ENCODE results near the gene RAB24.
"Not testable (repeated sequence)": the region's sequence is repeated elsewhere in the genome, so short reads cannot be mapped to it uniquely, and the experiment has no call there.

RAB24 gene

DNA sequence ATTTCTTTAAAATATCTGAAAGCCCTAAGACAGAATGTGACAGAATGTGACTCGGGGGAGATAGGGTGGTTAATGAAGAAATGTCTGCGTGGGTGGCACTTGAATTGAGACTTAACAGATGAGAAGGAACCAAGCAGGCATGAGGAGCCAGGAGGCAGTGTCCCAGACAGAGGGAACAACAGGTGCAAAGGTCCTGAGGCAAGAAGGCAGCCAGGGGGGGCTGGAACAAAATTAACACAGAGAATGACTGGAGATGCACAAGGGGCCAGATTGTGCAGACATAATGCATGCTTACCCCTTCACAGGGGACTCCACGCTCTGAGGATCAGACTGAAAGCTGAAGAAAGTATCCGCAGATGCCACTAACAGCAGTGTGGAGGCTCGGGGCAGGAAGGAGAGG, 46.2 kb upstream of the RAB24 start:
- no peak for TF ChIP-seq TARDBP (IDR thresholded peaks at IDR 0.05)
- no peak for TF ChIP-seq BHLHE40 (IDR thresholded peaks at IDR 0.05; ENCODE audit: borderline replicate concordance)
- no peak for TF ChIP-seq FOXM1 (IDR thresholded peaks at IDR 0.05; ENCODE audit: borderline replicate concordance)
- TF ChIP-seq CTBP1 (IDR thresholded peaks at IDR 0.05; ENCODE audit: borderline replicate concordance) = no peak
- TF ChIP-seq ELF4 (IDR thresholded peaks at IDR 0.05) = no peak
- TF ChIP-seq SUZ12 (IDR thresholded peaks at IDR 0.05) = no peak
- TF ChIP-seq FOXK2 (IDR thresholded peaks at IDR 0.05) = no peak
- no peak for TF ChIP-seq LEF1 (IDR thresholded peaks at IDR 0.05; ENCODE audit: borderline replicate concordance)
- TF ChIP-seq SP1 (IDR thresholded peaks at IDR 0.05) = no peak
- TF ChIP-seq ARNT (IDR thresholded peaks at IDR 0.05) = no peak
- TF ChIP-seq, protein P1, sequence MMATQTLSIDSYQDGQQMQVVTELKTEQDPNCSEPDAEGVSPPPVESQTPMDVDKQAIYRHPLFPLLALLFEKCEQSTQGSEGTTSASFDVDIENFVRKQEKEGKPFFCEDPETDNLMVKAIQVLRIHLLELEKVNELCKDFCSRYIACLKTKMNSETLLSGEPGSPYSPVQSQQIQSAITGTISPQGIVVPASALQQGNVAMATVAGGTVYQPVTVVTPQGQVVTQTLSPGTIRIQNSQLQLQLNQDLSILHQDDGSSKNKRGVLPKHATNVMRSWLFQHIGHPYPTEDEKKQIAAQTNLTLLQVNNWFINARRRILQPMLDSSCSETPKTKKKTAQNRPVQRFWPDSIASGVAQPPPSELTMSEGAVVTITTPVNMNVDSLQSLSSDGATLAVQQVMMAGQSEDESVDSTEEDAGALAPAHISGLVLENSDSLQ (IDR thresholded peaks at IDR 0.05) = no peak
- DNase-seq (ENCODE audit: extremely low spot score) = no peak
- ChIA-PET CTCF (no interaction called here), POLR2A (interaction anchor here (0.6 to 3.8 kb wide), 3 partner anchors 11 to 328 kb away, joined by 3 to 42 read pairs (median 3); no protein-coding TSS in a partner anchor)

DNA sequence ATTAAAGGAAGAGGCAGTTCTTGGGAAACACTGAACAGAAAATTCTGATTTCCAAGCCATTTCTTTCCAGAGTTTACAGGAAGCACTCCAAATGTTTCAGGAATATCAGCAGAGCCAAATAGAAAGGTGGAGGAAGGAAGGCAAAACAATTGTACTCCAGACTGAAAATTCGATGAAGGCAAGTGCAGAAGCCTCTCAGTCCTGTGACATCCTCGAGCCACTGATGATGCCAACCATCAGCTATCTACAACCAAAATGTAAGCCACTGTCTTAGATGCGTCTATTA, 45.8 kb upstream of the RAB24 start:
- ChIA-PET CTCF (no interaction called here), POLR2A (interaction anchor here (0.9 kb wide), 1 partner anchor 18 kb away, joined by 3 read pairs; no protein-coding TSS in a partner anchor)
- TF ChIP-seq ZNF384 (IDR thresholded peaks at IDR 0.05) (no peak), SP1 (IDR thresholded peaks at IDR 0.05) (no peak), BHLHE40 (IDR thresholded peaks at IDR 0.05; ENCODE audit: borderline replicate concordance) (no peak), LEF1 (IDR thresholded peaks at IDR 0.05; ENCODE audit: borderline replicate concordance) (no peak), HDGF (IDR thresholded peaks at IDR 0.05; ENCODE audit: borderline replicate concordance) (no peak), CTBP1 (IDR thresholded peaks at IDR 0.05; ENCODE audit: borderline replicate concordance) (no peak), FOXM1 (IDR thresholded peaks at IDR 0.05; ENCODE audit: borderline replicate concordance) (no peak)

DNA sequence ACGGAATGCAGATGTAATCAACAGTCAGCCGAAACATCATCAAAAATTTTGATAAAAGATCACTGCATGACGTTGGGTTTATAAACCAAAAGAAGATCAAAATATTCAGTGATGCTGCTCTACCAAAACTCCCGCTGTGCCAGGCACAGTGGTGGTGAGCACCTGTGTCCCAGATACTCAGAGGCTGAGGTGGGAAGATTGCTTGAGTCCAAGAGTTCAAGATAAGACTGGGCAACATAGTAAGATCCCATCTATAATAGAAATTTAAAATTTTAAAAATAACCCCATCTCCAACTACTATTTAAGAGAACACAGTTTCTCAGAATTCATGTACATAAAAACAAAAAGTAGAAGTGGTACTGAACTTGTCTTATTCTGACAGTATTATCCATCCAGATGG, 44.2 kb upstream of the RAB24 start:
- TF ChIP-seq ZNF384 (IDR thresholded peaks at IDR 0.05) (no peak), L3MBTL2 (conservative IDR thresholded peaks at IDR 0.05) (no peak), BHLHE40 (IDR thresholded peaks at IDR 0.05; ENCODE audit: borderline replicate concordance) (no peak), LEF1 (IDR thresholded peaks at IDR 0.05; ENCODE audit: borderline replicate concordance) (no peak), SP1 (IDR thresholded peaks at IDR 0.05) (no peak), FOXA1 (IDR thresholded peaks at IDR 0.05) (no peak), ELF4 (IDR thresholded peaks at IDR 0.05) (no peak), FOXM1 (IDR thresholded peaks at IDR 0.05; ENCODE audit: borderline replicate concordance) (no peak), FOXK2 (IDR thresholded peaks at IDR 0.05) (no peak), ARNT (IDR thresholded peaks at IDR 0.05) (no peak), CTBP1 (IDR thresholded peaks at IDR 0.05; ENCODE audit: borderline replicate concordance) (no peak), HDGF (IDR thresholded peaks at IDR 0.05; ENCODE audit: borderline replicate concordance) (no peak), NFRKB (IDR thresholded peaks at IDR 0.05) (no peak)
- TF ChIP-seq, protein P1 (IDR thresholded peaks at IDR 0.05) = no peak
- DNase-seq (ENCODE audit: extremely low spot score) = no peak
- POLR2A ChIA-PET = no interaction called here
- CTCF ChIA-PET = no interaction called here

More for the DNA sequence above, 45.8 kb upstream of the RAB24 start:
- DNase-seq (ENCODE audit: extremely low spot score) = no peak

DNA sequence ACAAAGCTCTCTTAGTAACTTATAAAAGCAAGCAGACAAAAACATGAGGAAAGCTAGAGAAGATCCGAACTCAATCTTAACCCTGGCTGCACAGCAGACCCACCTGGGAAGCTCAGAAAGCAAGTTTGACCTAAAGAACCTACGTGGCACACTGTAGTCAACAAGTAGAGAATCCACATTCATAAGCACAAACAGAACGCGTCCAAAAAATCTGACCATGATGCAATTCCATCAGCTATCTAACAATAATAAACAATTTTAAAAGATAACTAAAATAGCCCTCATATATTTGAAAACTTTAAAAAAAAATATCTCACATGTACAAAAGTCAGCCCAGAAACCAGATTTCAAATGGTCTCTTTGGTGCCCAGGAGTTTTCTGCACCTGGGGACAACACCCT, 43.3 kb upstream of the RAB24 start:
- TF ChIP-seq CTBP1 (IDR thresholded peaks at IDR 0.05; ENCODE audit: borderline replicate concordance) (no peak), L3MBTL2 (conservative IDR thresholded peaks at IDR 0.05) (no peak), SP1 (IDR thresholded peaks at IDR 0.05) (no peak), ELF4 (IDR thresholded peaks at IDR 0.05) (no peak), NFRKB (IDR thresholded peaks at IDR 0.05) (no peak), FOXM1 (IDR thresholded peaks at IDR 0.05; ENCODE audit: borderline replicate concordance) (no peak), ZNF384 (IDR thresholded peaks at IDR 0.05) (no peak), TARDBP (IDR thresholded peaks at IDR 0.05) (no peak)
- DNase-seq (ENCODE audit: extremely low spot score) = no peak
- ChIA-PET CTCF (interaction anchor here (1.1 kb wide), 1 partner anchor 37 kb away, joined by 3 read pairs; no protein-coding TSS in a partner anchor), POLR2A (no interaction called here)

DNA sequence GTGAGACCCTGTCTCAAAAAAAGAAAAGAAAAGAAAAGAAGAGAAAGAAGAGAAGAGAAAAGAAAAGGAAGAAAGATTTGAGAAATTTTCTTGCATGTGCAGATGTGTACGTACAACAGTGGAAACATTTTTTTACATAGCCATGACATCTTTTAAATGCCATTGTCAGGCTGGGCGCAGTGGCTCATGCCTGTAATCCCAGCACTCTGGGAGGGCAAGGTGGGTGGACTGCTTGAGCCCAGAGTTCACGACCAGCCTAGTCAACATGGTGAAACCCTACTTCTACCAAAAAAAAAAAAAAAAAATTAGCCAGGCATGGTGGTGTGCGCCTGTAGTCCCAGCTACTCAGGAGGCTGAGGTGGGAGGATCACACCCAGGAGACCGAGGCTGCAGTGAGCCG, 41.4 kb upstream of the RAB24 start:
- POLR2A ChIA-PET = no interaction called here
- CTCF ChIA-PET = no interaction called here
- no peak for TF ChIP-seq ARNT (IDR thresholded peaks at IDR 0.05)
- TF ChIP-seq FOXK2 (IDR thresholded peaks at IDR 0.05) = no peak
- TF ChIP-seq LEF1 (IDR thresholded peaks at IDR 0.05; ENCODE audit: borderline replicate concordance) = no peak
- TF ChIP-seq SUZ12 (IDR thresholded peaks at IDR 0.05) = no peak
- no peak for TF ChIP-seq NFRKB (IDR thresholded peaks at IDR 0.05)
- TF ChIP-seq HDGF (IDR thresholded peaks at IDR 0.05; ENCODE audit: borderline replicate concordance) = no peak
- TF ChIP-seq ELF4 (IDR thresholded peaks at IDR 0.05) = no peak
- no peak for TF ChIP-seq FOXM1 (IDR thresholded peaks at IDR 0.05; ENCODE audit: borderline replicate concordance)
- TF ChIP-seq FOXA1 (IDR thresholded peaks at IDR 0.05) = no peak
- no peak for TF ChIP-seq CTBP1 (IDR thresholded peaks at IDR 0.05; ENCODE audit: borderline replicate concordance)
- no peak for TF ChIP-seq TARDBP (IDR thresholded peaks at IDR 0.05)
- TF ChIP-seq, protein P1 (IDR thresholded peaks at IDR 0.05) = no peak
- no peak for TF ChIP-seq SP1 (IDR thresholded peaks at IDR 0.05)
- TF ChIP-seq BHLHE40 (IDR thresholded peaks at IDR 0.05; ENCODE audit: borderline replicate concordance) = no peak
- TF ChIP-seq ZNF384 (IDR thresholded peaks at IDR 0.05) = no peak
- no peak for TF ChIP-seq L3MBTL2 (conservative IDR thresholded peaks at IDR 0.05)
- DNase-seq (ENCODE audit: extremely low spot score) = no peak

DNA sequence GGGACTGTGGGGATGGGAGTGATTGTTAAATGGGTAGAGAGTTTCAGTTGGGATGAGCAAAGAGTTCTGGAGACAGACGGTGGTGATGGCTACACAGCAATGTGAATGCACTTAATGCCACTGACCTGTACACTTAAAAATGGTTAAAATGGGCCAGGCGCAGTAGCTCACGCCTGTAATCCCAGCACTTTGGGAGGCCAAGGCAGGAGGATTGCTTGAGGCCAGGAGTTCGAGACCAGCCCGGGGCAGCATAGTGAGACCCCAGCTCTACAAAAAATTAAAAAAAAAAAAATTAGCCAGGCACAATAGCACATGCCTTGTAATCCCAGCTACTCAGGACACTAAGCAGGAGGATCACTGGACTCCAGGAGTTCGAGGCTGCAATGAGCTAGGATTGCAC, 40.3 kb upstream of the RAB24 start:
- POLR2A ChIA-PET = no interaction called here
- no peak for DNase-seq (ENCODE audit: extremely low spot score)
- CTCF ChIA-PET = no interaction called here

DNA sequence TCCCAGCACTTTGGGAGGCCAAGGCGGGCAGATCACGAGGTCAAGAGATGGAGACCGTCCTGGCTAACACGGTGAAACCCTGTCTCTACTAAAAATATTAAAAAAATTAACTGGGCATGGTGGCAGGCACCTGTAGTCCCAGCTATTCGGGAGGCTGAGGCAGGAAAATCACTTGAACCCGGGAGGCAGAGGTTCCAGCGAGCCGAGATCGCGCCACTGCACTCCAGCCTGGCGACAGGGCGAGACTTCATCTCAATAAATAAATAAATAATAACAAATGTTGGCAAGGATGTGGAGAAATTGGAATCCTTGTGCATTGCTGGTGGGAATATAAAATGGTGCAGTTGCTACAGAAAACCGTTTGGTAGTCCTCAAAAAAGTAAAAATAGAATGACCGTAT, 39.5 kb upstream of the RAB24 start:
- POLR2A ChIA-PET = interaction anchor here (1.2 kb wide), 1 partner anchor 8 kb away, joined by 9 read pairs; the partner anchor contains the start of gene LMAN2
- DNase-seq (ENCODE audit: extremely low spot score); CTCF ChIA-PET: not testable (repeated sequence)

More for the DNA sequence above, 40.3 kb upstream of the RAB24 start:
- TF ChIP-seq SUZ12 (IDR thresholded peaks at IDR 0.05) = no peak
- TF ChIP-seq NFRKB (IDR thresholded peaks at IDR 0.05) = no peak
- TF ChIP-seq, protein P1 (IDR thresholded peaks at IDR 0.05) = no peak
- no peak for TF ChIP-seq FOXA1 (IDR thresholded peaks at IDR 0.05)

All from HEK293T (cell line).